ENCODE data around the gene FANCB. TPM values are rescaled to one million over a fixed set of nuclear protein-coding genes. Genes with fewer than 3 reads are reported as not detected.

FANCB gene
- total RNA-seq, 1 experiment from 2014 or later = 11.6 TPM

DNA sequence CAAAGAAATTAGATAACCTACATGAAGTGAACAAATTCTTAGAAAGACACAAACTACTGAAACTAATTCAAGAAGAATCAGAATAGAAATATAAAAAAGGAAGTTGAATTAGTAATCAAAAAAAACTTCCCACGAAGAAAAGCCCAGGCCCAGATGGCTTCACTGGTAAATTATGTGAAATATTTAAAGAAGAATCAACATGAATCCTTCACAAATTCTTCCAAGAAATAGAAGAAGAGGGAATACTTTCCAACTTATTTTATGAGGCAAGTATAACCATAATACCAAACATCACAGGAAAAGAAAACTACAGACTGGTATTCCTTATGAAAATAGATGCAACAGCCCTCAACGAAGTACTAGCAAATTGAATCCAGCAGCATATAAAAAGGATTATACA, 31.0 kb upstream of the FANCB start:
- no peak overlapping the region for H3K9ac ChIP-seq (ENCODE audit: low read length)
- H3K36me3 ChIP-seq (ENCODE audit: low read depth, low read length) = peaks cover 12% of the 10 kb centered on the region; the same call in 1 of the 2 replicates
- TF ChIP-seq, protein P1, sequence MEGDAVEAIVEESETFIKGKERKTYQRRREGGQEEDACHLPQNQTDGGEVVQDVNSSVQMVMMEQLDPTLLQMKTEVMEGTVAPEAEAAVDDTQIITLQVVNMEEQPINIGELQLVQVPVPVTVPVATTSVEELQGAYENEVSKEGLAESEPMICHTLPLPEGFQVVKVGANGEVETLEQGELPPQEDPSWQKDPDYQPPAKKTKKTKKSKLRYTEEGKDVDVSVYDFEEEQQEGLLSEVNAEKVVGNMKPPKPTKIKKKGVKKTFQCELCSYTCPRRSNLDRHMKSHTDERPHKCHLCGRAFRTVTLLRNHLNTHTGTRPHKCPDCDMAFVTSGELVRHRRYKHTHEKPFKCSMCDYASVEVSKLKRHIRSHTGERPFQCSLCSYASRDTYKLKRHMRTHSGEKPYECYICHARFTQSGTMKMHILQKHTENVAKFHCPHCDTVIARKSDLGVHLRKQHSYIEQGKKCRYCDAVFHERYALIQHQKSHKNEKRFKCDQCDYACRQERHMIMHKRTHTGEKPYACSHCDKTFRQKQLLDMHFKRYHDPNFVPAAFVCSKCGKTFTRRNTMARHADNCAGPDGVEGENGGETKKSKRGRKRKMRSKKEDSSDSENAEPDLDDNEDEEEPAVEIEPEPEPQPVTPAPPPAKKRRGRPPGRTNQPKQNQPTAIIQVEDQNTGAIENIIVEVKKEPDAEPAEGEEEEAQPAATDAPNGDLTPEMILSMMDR (conservative IDR thresholded peaks at IDR 0.05; ENCODE audit: low read depth, low read length) = no peak
- TF ChIP-seq EZH2phosphoT487 (IDR thresholded peaks at IDR 0.05; ENCODE audit: borderline replicate concordance, low read length) (no peak), EZH2 (IDR thresholded peaks at IDR 0.05; ENCODE audit: low read length, unreplicated experiment) (no peak)
- no peak overlapping the region for H3K4me3 ChIP-seq (ENCODE audit: low read length)
- ATAC-seq = no peak
- no peak for DNase-seq
- intact Hi-C loops (cut with micrococcal nuclease) = no loop called here
- peaks cover 10% of the 10 kb centered on the region for H3K4me1 ChIP-seq (ENCODE audit: insufficient read depth, low read length)
- H3K79me2 ChIP-seq (ENCODE audit: low read length) = no peaks in the 10 kb centered on the region
- H3K4me2 ChIP-seq (ENCODE audit: low read length) = no peak overlapping the region
- H2AFZ ChIP-seq (ENCODE audit: low read length) = no peak overlapping the region
- BruUV-seq (replicated peaks) = no TSS peak
- no peaks in the 10 kb centered on the region for H4K20me1 ChIP-seq (ENCODE audit: low read length)
- H3K9me3 ChIP-seq (ENCODE audit: low read length) = no peaks in the 10 kb centered on the region
- no peaks in the 10 kb centered on the region for H3K27me3 ChIP-seq (ENCODE audit: low read length)
- POLR2A ChIA-PET (ENCODE audit: unreplicated experiment) = no interaction called here
- no peak overlapping the region for H3K27ac ChIP-seq (ENCODE audit: low read length)
- CTCF ChIA-PET = no interaction called here
- no peaks in the 10 kb centered on the region for H3K9me2 ChIP-seq (replicated peaks; ENCODE audit: low read length)
- H3F3A ChIP-seq (ENCODE audit: low read length, unreplicated experiment) = no peaks in the 10 kb centered on the region

DNA sequence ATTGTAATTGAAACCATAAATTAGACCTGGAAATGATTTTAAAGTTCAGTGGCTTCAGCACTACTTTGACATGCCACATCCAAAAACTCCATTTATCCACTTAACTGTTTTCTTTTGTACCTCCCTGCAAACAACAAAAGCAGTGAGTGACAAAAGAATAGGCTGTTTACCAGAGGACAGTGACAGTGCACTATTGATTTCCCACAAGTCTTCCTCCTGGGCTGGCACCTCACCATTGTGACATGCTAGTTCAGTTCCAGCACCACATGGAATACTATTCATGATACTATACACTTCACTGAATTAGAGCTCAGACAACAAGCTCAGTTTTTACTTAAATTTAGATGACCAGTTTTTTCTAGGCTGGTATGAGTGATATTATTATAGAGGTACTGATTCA, 29.7 kb upstream of the FANCB start:
- DNase-seq (no peak), ATAC-seq (no peak)
- H3K4me3 ChIP-seq (ENCODE audit: low read length) = no peak overlapping the region
- ChIA-PET CTCF (no interaction called here), POLR2A (ENCODE audit: unreplicated experiment) (no interaction called here)
- H2AFZ ChIP-seq (ENCODE audit: low read length) = no peak overlapping the region
- no TSS peak for BruUV-seq (replicated peaks)
- peaks cover 12% of the 10 kb centered on the region; the same call in 1 of the 2 replicates for H3K36me3 ChIP-seq (ENCODE audit: low read depth, low read length)
- no peaks in the 10 kb centered on the region for H4K20me1 ChIP-seq (ENCODE audit: low read length)
- no peaks in the 10 kb centered on the region for H3K9me3 ChIP-seq (ENCODE audit: low read length)
- no peak overlapping the region for H3K9ac ChIP-seq (ENCODE audit: low read length)
- intact Hi-C loops (cut with micrococcal nuclease) = no loop called here
- H3K4me1 ChIP-seq (ENCODE audit: insufficient read depth, low read length) = peaks cover 15% of the 10 kb centered on the region
- H3K27ac ChIP-seq (ENCODE audit: low read length) = no peak overlapping the region
- no peak overlapping the region for H3K4me2 ChIP-seq (ENCODE audit: low read length)
- no peaks in the 10 kb centered on the region for H3K79me2 ChIP-seq (ENCODE audit: low read length)
- no peaks in the 10 kb centered on the region for H3K27me3 ChIP-seq (ENCODE audit: low read length)
- no peaks in the 10 kb centered on the region for H3F3A ChIP-seq (ENCODE audit: low read length, unreplicated experiment)
- no peaks in the 10 kb centered on the region for H3K9me2 ChIP-seq (replicated peaks; ENCODE audit: low read length)
- no peak for TF ChIP-seq EZH2phosphoT487 (IDR thresholded peaks at IDR 0.05; ENCODE audit: borderline replicate concordance, low read length)
- TF ChIP-seq, protein P1 (conservative IDR thresholded peaks at IDR 0.05; ENCODE audit: low read depth, low read length) = no peak
- TF ChIP-seq EZH2 (IDR thresholded peaks at IDR 0.05; ENCODE audit: low read length, unreplicated experiment) = no peak

DNA sequence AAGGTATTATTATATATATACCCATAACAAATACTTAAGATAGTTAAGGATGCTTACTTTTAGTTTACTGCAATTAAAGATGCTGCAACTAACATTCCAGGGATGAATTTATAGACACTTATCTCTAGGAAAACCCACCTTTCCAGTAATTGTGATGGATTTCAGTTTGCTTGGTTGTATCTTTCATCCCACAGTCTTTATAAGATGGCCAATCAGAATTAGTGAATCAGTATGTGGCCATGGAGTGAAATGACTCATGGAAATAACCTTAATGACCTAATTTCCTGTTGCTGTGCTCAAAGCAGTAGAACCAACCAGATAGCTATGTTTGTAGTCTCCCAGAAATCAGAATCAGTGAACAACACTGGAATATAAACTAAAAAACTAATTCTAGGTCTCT, 26.7 kb upstream of the FANCB start:
- POLR2A ChIA-PET (ENCODE audit: unreplicated experiment) = no interaction called here
- Histone ChIP-seq H3K9me2 (replicated peaks; ENCODE audit: low read length) (no peaks in the 10 kb centered on the region), H3K4me3 (ENCODE audit: low read length) (no peak overlapping the region), H3K9me3 (ENCODE audit: low read length) (no peaks in the 10 kb centered on the region), H3K27me3 (ENCODE audit: low read length) (no peaks in the 10 kb centered on the region), H3K79me2 (ENCODE audit: low read length) (no peaks in the 10 kb centered on the region), H2AFZ (ENCODE audit: low read length) (no peak overlapping the region), H3F3A (ENCODE audit: low read length, unreplicated experiment) (no peaks in the 10 kb centered on the region), H3K4me1 (ENCODE audit: insufficient read depth, low read length) (peaks cover 15% of the 10 kb centered on the region), H3K9ac (ENCODE audit: low read length) (no peak overlapping the region), H4K20me1 (ENCODE audit: low read length) (no peaks in the 10 kb centered on the region), H3K27ac (ENCODE audit: low read length) (no peak overlapping the region), H3K36me3 (ENCODE audit: low read depth, low read length) (peaks cover 9% of the 10 kb centered on the region; the same call in 1 of the 2 replicates), H3K4me2 (ENCODE audit: low read length) (no peak overlapping the region)
- BruUV-seq (replicated peaks) = no TSS peak
- CTCF ChIA-PET = no interaction called here
- intact Hi-C loops (cut with micrococcal nuclease) = no loop called here
- TF ChIP-seq EZH2phosphoT487 (IDR thresholded peaks at IDR 0.05; ENCODE audit: borderline replicate concordance, low read length) (no peak), EZH2 (IDR thresholded peaks at IDR 0.05; ENCODE audit: low read length, unreplicated experiment) (no peak)
- DNase-seq (peak; percentile 46), ATAC-seq (peak; percentile 53; the same call in 1 of the 2 replicates)

All from PC-3 (cell line).